Measurements from ENCODE around the gene STIP1.

- TF ChIP-seq POLR2A (IDR thresholded peaks at IDR 0.05), result no peak
- TF ChIP-seq, protein P1, sequence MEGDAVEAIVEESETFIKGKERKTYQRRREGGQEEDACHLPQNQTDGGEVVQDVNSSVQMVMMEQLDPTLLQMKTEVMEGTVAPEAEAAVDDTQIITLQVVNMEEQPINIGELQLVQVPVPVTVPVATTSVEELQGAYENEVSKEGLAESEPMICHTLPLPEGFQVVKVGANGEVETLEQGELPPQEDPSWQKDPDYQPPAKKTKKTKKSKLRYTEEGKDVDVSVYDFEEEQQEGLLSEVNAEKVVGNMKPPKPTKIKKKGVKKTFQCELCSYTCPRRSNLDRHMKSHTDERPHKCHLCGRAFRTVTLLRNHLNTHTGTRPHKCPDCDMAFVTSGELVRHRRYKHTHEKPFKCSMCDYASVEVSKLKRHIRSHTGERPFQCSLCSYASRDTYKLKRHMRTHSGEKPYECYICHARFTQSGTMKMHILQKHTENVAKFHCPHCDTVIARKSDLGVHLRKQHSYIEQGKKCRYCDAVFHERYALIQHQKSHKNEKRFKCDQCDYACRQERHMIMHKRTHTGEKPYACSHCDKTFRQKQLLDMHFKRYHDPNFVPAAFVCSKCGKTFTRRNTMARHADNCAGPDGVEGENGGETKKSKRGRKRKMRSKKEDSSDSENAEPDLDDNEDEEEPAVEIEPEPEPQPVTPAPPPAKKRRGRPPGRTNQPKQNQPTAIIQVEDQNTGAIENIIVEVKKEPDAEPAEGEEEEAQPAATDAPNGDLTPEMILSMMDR (IDR thresholded peaks at IDR 0.05), result no peak
Observed at GRCh38 chr11:64139049-64139448, 46.9 kb upstream of the STIP1 start.
